Measurements from ENCODE around the gene CLECL1.
A peak's percentile ranks its signal among the peaks of the same experiment; 100 is the strongest.

DNA sequence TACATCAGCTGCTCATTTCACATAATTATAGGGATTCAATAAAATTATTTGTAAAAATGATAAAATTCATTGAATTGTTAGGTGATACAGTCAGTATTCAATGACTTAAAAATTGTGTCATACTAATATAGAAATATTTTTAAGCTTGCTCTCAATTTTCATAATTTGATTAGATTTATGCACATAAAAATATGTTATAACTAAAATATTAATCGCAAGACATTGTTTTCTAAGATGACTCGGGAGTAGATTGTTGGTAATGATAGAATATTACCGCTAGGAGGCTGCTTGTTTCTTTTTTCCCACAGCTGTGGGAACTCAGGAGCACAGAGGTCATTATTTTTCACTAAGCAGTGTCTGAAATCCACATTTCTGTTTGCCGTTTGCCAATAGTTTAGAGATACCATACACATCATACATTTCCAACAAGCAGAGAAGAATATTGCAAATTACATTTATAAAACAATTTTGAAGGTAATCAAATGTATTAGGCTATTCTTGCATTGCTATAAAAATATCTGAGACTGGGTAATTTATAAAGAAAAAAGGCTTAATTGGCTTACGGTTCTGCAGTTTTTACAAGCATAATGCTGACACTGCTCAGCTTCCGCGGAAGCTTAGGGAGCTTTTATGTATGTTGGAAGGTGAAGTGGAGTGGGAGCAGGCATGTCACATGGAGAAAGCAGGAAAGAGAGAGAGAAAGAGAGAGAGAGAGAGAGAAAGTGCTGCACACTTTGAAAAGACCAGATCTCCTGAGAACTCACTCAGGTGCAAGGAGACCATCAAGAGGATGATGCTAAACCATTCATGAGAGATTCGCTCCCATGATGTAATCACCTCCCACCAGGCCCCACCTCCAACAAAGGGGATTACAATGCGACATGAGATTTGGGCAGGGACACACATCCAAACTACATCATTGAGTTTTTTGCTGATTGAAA is 18.6 kb upstream of the CLECL1 start:
- TF ChIP-seq, protein P1, sequence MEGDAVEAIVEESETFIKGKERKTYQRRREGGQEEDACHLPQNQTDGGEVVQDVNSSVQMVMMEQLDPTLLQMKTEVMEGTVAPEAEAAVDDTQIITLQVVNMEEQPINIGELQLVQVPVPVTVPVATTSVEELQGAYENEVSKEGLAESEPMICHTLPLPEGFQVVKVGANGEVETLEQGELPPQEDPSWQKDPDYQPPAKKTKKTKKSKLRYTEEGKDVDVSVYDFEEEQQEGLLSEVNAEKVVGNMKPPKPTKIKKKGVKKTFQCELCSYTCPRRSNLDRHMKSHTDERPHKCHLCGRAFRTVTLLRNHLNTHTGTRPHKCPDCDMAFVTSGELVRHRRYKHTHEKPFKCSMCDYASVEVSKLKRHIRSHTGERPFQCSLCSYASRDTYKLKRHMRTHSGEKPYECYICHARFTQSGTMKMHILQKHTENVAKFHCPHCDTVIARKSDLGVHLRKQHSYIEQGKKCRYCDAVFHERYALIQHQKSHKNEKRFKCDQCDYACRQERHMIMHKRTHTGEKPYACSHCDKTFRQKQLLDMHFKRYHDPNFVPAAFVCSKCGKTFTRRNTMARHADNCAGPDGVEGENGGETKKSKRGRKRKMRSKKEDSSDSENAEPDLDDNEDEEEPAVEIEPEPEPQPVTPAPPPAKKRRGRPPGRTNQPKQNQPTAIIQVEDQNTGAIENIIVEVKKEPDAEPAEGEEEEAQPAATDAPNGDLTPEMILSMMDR (IDR thresholded peaks at IDR 0.05), result peak in 1 of 3 experiments; percentile 48
- TF ChIP-seq POLR2A (IDR thresholded peaks at IDR 0.05; ENCODE audit: low read depth) (no peak), POLR2AphosphoS5 (IDR thresholded peaks at IDR 0.05) (no peak), EP300 (IDR thresholded peaks at IDR 0.05) (no peak)
